Parathyroid adenoma (tissue), 2 donors: ENCODE measurements around the gene CDC42EP5.

Experiments
- H2AFZ ChIP-seq: fragments of 300-600 bp; sonication (generic); one replicate; pipeline ENCODE4 v1.7.0; 2017; ENCODE audit warnings: antibody characterized with exemption, mild to moderate bottlenecking
- H3K27ac ChIP-seq: fragments of 300-600 bp; sonication (generic); one replicate; pipeline ENCODE4 v1.7.0; 2017
- H3K27me3 ChIP-seq: fragments of 300-600 bp; sonication (generic); one replicate; pipeline ENCODE4 v1.7.0; 2017; ENCODE audit warnings: low read length; ENCODE audit not compliant: control insufficient read depth, insufficient read depth
- H3K36me3 ChIP-seq: fragments of 300-600 bp; sonication (generic); one replicate; pipeline ENCODE4 v1.7.0; 2017; ENCODE audit warnings: low read length; ENCODE audit not compliant: control insufficient read depth, insufficient read depth
- H3K4me1 ChIP-seq: fragments of 300-600 bp; sonication (generic); one replicate; pipeline ENCODE4 v1.7.0; 2017; ENCODE audit warnings: control low read depth
- H3K4me2 ChIP-seq: fragments of 300-600 bp; sonication (generic); one replicate; pipeline ENCODE4 v1.7.0; 2017; ENCODE audit warnings: low read length
- H3K4me3 ChIP-seq: fragments of 300-600 bp; sonication (generic); one replicate; pipeline ENCODE4 v1.7.0; 2017; ENCODE audit warnings: low read depth, low read length
- H3K79me2 ChIP-seq: fragments of 300-600 bp; sonication (generic); one replicate; pipeline ENCODE4 v1.7.0; 2017; ENCODE audit warnings: control low read depth
- H3K9ac ChIP-seq: fragments of 300-600 bp; sonication (generic); one replicate; pipeline ENCODE4 v1.7.0; 2017; ENCODE audit warnings: mild to moderate bottlenecking
- H3K9me3 ChIP-seq: fragments of 300-600 bp; sonication (generic); one replicate; pipeline ENCODE4 v1.7.0; 2017; ENCODE audit warnings: low read length; ENCODE audit not compliant: control insufficient read depth
- CTCF ChIP-seq: fragments of 300-600 bp; sonication (generic); IDR thresholded peaks from one replicate; pipeline ENCODE4 v1.7.0; 2017; ENCODE audit warnings: antibody characterized with exemption, mild to moderate bottlenecking
- donor health status: primary hyperparathyroidism.

Gene CDC42EP5

GRCh38 chr19:54473071-54473891 lies at the start of gene CDC42EP5:
CDC42EP5 (minus strand) TSS chr19:54473296; CDS start chr19:54465547, 7,749 bp downstream.
- Histone ChIP-seq H3K27me3 (no peaks in the 10 kb centered on the region), H3K27ac (peak within 1 kb of the TSS; percentile 29), H3K36me3 (no peaks in the 10 kb centered on the region), H3K4me2 (peak within 1 kb of the TSS; percentile 63), H2AFZ (peak within 1 kb of the TSS; percentile 73), H3K79me2 (no peaks in the 10 kb centered on the region), H3K9me3 (no peaks in the 10 kb centered on the region), H3K4me1 (peaks cover 5% of the 10 kb centered on the region), H3K4me3 (peak within 1 kb of the TSS; percentile 22), H3K9ac (no peak within 1 kb of the TSS)
- no peak for TF ChIP-seq CTCF

- H3K9ac ChIP-seq: no peak overlapping the region
- H3K27ac ChIP-seq: no peak overlapping the region
- no peaks in the 10 kb centered on the region for H3K9me3 ChIP-seq
- no peak overlapping the region for H3K4me3 ChIP-seq
- TF ChIP-seq CTCF: no peak
- no peaks in the 10 kb centered on the region for H3K36me3 ChIP-seq
- no peak overlapping the region for H2AFZ ChIP-seq
- no peaks in the 10 kb centered on the region for H3K79me2 ChIP-seq
- H3K27me3 ChIP-seq: no peaks in the 10 kb centered on the region
- H3K4me1 ChIP-seq: no peaks in the 10 kb centered on the region
- no peak overlapping the region for H3K4me2 ChIP-seq
Observed at GRCh38 chr19:54521860-54522513, 48.9 kb upstream of the CDC42EP5 start.

- no peak overlapping the region for H3K4me3 ChIP-seq
- no peak overlapping the region for H2AFZ ChIP-seq
- H3K79me2 ChIP-seq: no peaks in the 10 kb centered on the region
- no peak overlapping the region for H3K27ac ChIP-seq
- no peak overlapping the region for H3K4me2 ChIP-seq
- H3K4me1 ChIP-seq: no peaks in the 10 kb centered on the region
- no peak for TF ChIP-seq CTCF
- no peaks in the 10 kb centered on the region for H3K27me3 ChIP-seq
- no peaks in the 10 kb centered on the region for H3K36me3 ChIP-seq
- no peaks in the 10 kb centered on the region for H3K9me3 ChIP-seq
- H3K9ac ChIP-seq: no peak overlapping the region
Observed at GRCh38 chr19:54521022-54521859, 48.1 kb upstream of the CDC42EP5 start.

- Histone ChIP-seq H3K79me2 (no peaks in the 10 kb centered on the region), H3K4me2 (no peak overlapping the region), H3K36me3 (no peaks in the 10 kb centered on the region), H3K4me3 (no peak overlapping the region), H3K9ac (no peak overlapping the region), H3K9me3 (no peaks in the 10 kb centered on the region), H3K27me3 (no peaks in the 10 kb centered on the region), H3K27ac (no peak overlapping the region), H2AFZ (no peak overlapping the region), H3K4me1 (no peaks in the 10 kb centered on the region)
- TF ChIP-seq CTCF: no peak
Observed at GRCh38 chr19:54518844-54519243, 45.7 kb upstream of the CDC42EP5 start.
